A549 (cell line): ENCODE measurements around the gene CRADD.

ENCODE experiments used
- CHD4 ChIP-seq: fragments of 200-600 bp; sonication (generic); IDR thresholded peaks from 2 replicates; pipeline ENCODE4 v1.6.1; 2016; ENCODE audit warnings: antibody characterized with exemption, mild to moderate bottlenecking, borderline replicate concordance
- CTCF ChIP-seq: fragments of >200 bp; sonication (Bioruptor Twin); formaldehyde crosslinking; IDR thresholded peaks from 3 replicates; pipeline ENCODE4 v1.5.1; 2016
- EP300 ChIP-seq, 2 experiments: fragments of >200 bp; sonication (Bioruptor Twin); formaldehyde crosslinking; IDR thresholded peaks; 2 replicates in 1 of 2; 3 replicates in 1 of 2; pipeline ENCODE4 v1.6.1; 2016 to 2017
- MAX ChIP-seq: IDR thresholded peaks from 2 replicates; pipeline ENCODE4 v1.6.1; 2012
- PBX3 ChIP-seq: IDR thresholded peaks from 2 replicates; pipeline ENCODE4 v1.6.1; 2012
- POLR2A ChIP-seq: IDR thresholded peaks from 2 replicates; pipeline ENCODE4 v1.6.1; 2012; ENCODE audit warnings: mild to moderate bottlenecking, low read length
- POLR2AphosphoS2 ChIP-seq: conservative IDR thresholded peaks from 2 replicates; pipeline ENCODE4 v1.6.1; 2012; ENCODE audit warnings: low read length, improper control_type of control experiment, inconsistent platforms
- RARB ChIP-seq: fragments of 250-450 bp; sonication (Bioruptor Pico); IDR thresholded peaks from 2 replicates; pipeline ENCODE4 v1.8.0; 2021; ENCODE audit warnings: mild to moderate bottlenecking, moderate library complexity
- REST ChIP-seq: fragments of 200-600 bp; sonication (generic); IDR thresholded peaks from 2 replicates; pipeline ENCODE4 v1.6.1; 2016; ENCODE audit warnings: antibody characterized with exemption, mild to moderate bottlenecking, moderate library complexity
- TP53 ChIP-seq: fragments of 250-450 bp; sonication (Bioruptor Pico); IDR thresholded peaks from 2 replicates; pipeline ENCODE4 v1.5.0; 2021; ENCODE audit warnings: mild to moderate bottlenecking, moderate library complexity

- TF ChIP-seq POLR2A (no peak), EP300 (IDR thresholded peaks at IDR 0.05) (no peak), CTCF (no peak), CHD4 (no peak), PBX3 (no peak), TP53 (CRISPR knock-in tag) (no peak), MAX (no peak), REST (no peak), RARB (CRISPR knock-in tag) (no peak), POLR2AphosphoS2 (no peak)
These were observed 83.2 kb downstream of the CRADD start for GRCh38 chr12:93760275-93760875.
